Colonic mucosa (tissue), 4 donors: ENCODE data around the gene PRPF40B. TPM values are rescaled to one million over a fixed set of nuclear protein-coding genes. Genes with fewer than 3 reads are reported as not detected.

ENCODE experiments used
- DNase-seq: peaks from one replicate; pipeline ENCODE4 v3.0.0-alpha.2; 2020
- H3K27ac ChIP-seq: fragments of 200-600 bp; one replicate; pipeline ENCODE4 v1.8.0; 2021
- H3K27me3 ChIP-seq: fragments of 200-600 bp; one replicate; pipeline ENCODE4 v1.8.0; 2021
- H3K36me3 ChIP-seq: fragments of 200-600 bp; one replicate; pipeline ENCODE4 v1.8.0; 2021
- H3K4me1 ChIP-seq: fragments of 200-600 bp; one replicate; pipeline ENCODE4 v1.8.0; 2021; ENCODE audit warnings: mild to moderate bottlenecking
- H3K4me3 ChIP-seq: fragments of 200-600 bp; one replicate; pipeline ENCODE4 v1.8.0; 2021
- H3K9ac ChIP-seq, 2 donors: one replicate each; pipeline ENCODE4 v1.7.0; 2013; ENCODE audit warnings: control low read depth in 2 of 2, low read depth in 2 of 2, low read length in 2 of 2
- H3K9me3 ChIP-seq: fragments of 200-600 bp; one replicate; pipeline ENCODE4 v1.8.0; 2021
- CTCF ChIP-seq: fragments of 200-600 bp; IDR thresholded peaks from one replicate; pipeline ENCODE4 v1.8.0; 2022; ENCODE audit warnings: antibody characterized with exemption, mild to moderate bottlenecking
- intact Hi-C: fragments of 100-400 bp; cut with DNase I; formaldehyde crosslinking; loops from one replicate; pipeline ENCODE4 v1.14.1; 2022
- total RNA-seq, 2 donors: library from RNA; stranded (reverse); fragmentation: NEBNext Ultra II Directional in 1 of 2; extraction: Animal tissue kit (Norgen Biotek cat#: 25700) in 1 of 2; gene quantifications; one replicate each; pipeline ENCODE4 v1.2.1, GENCODE V29; 2021
- donor health status: healthy.
- donor health status: DM: no; HTN: no; CAD: no.
- donor health status: DM: no; HTN: no; CAD: no.

PRPF40B gene
- total RNA-seq, 2 donors from 2014 or later = 8.5 to 14.1 TPM

DNA sequence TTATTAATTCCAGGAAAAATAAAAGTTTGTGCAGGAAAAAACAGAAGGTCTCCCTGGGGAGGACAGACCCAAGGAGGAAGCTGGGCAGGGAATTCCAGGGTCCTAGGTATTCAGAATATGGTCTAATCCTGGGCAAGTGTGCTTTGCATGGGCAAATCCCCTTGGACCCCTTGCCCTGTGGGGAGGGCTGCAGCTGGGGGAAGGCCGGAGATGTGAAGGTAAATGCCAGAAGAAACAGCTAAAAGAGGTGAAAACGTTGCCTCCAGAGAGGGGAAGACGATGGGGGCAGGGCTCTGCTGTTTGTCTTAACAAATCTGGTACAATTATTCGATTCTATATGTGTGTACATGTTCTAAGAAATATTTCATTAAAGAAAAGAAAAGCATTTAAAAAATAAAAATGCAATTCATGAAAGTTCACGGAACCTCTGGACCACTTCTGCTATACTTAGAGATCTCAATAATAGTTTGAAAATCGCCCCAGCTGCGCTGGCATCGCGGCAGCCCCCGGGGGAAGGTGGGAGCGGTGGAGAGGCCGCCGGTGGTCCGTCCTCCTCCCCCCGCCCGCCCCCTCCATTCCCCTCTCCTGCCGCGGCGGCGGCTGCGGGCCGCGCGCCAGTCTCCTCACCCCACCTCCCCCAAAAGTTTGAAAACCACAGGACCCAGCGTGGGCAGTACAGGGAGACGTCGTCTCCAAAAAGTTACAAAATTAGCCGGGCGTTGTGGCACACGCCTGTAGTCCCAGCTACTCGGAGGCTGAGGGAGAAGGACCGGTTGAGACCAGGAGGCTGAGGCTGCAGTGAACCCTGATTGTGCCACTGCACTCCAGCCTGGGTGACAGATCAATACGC, 1.5 kb upstream of the PRPF40B start:
- no peak for TF ChIP-seq CTCF
- DNase-seq = peak; percentile 11
- peak overlapping the region in 1 of 2 donors; percentile 94 for H3K9ac ChIP-seq

GRCh38 chr12:49622501-49623141, 740 bp upstream of the PRPF40B start:
- H3K4me3 ChIP-seq = peak overlapping the region; percentile 46
- H3K9me3 ChIP-seq = no peaks in the 10 kb centered on the region
- intact Hi-C loops = no loop called here
- peak; percentile 43 for DNase-seq
- H3K9ac ChIP-seq = peak overlapping the region; percentile 71 to 94
- peak overlapping the region; percentile 65 for H3K27ac ChIP-seq
- H3K36me3 ChIP-seq = no peaks in the 10 kb centered on the region
- no peak for TF ChIP-seq CTCF
- H3K4me1 ChIP-seq = peaks cover 8% of the 10 kb centered on the region
- no peaks in the 10 kb centered on the region for H3K27me3 ChIP-seq

More for the DNA sequence above, 1.5 kb upstream of the PRPF40B start:
- H3K27me3 ChIP-seq = no peaks in the 10 kb centered on the region
- H3K4me1 ChIP-seq = peaks cover 8% of the 10 kb centered on the region
- no peaks in the 10 kb centered on the region for H3K36me3 ChIP-seq
- intact Hi-C loops = no loop called here
- H3K9me3 ChIP-seq = no peaks in the 10 kb centered on the region
- H3K27ac ChIP-seq = peak overlapping the region; percentile 65
- peak overlapping the region; percentile 46 for H3K4me3 ChIP-seq

GRCh38 chr12:49624921-49625577, 1.7 kb downstream of the PRPF40B start:
- TF ChIP-seq CTCF = no peak
- no peak overlapping the region for H3K9ac ChIP-seq
- no peak overlapping the region for H3K27ac ChIP-seq
- intact Hi-C loops = no loop called here
- H3K36me3 ChIP-seq = no peaks in the 10 kb centered on the region
- H3K27me3 ChIP-seq = no peaks in the 10 kb centered on the region
- no peak overlapping the region for H3K4me3 ChIP-seq
- DNase-seq = no peak
- no peaks in the 10 kb centered on the region for H3K9me3 ChIP-seq
- peaks cover 8% of the 10 kb centered on the region for H3K4me1 ChIP-seq

DNA sequence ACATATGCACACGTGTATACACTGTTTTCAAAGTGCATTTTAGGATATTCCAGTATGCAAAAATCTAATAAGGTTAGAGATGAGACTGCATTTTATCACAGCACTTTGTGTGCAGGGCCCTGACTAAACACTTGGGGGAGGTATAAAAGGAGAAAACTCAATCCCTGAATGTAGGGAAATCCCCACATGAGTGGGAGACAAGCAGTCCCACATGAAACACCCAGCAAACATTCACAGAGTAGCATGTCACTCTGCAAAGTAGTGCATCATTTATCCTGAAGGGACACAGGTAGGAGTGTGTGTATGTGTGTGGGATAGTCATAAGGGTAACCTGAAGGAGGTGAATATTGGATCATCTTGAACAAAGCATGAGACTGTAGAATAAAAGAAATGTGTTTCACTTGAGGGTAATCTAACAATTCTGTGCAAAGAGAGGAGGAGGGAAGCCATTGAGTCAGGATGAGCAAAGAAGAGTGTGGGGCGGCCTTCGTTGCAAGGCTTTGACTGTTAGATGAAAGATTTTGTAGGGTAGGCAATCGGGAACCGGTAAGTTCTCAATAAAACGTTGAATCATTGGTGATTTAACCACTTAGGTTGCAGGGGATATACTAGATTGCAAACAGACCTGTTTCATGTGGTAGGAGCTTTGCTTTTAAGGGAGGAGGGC, 2.9 kb downstream of the PRPF40B start:
- Histone ChIP-seq H3K36me3 (no peaks in the 10 kb centered on the region), H3K4me3 (no peak overlapping the region), H3K4me1 (peaks cover 8% of the 10 kb centered on the region), H3K9ac (no peak overlapping the region), H3K27me3 (no peaks in the 10 kb centered on the region), H3K27ac (no peak overlapping the region), H3K9me3 (no peaks in the 10 kb centered on the region)
- intact Hi-C loops = no loop called here
- DNase-seq = peak; percentile 4
- no peak for TF ChIP-seq CTCF

GRCh38 chr12:49626836-49627235, 3.5 kb downstream of the PRPF40B start:
- H3K27ac ChIP-seq = no peak overlapping the region
- H3K27me3 ChIP-seq = no peaks in the 10 kb centered on the region
- H3K4me1 ChIP-seq = peaks cover 4% of the 10 kb centered on the region
- no peak overlapping the region for H3K4me3 ChIP-seq
- TF ChIP-seq CTCF = no peak
- peak; percentile 12 for DNase-seq
- no peaks in the 10 kb centered on the region for H3K9me3 ChIP-seq
- intact Hi-C loops = no loop called here
- no peaks in the 10 kb centered on the region for H3K36me3 ChIP-seq
- no peak overlapping the region for H3K9ac ChIP-seq
